H1 (cell line): ENCODE results near the gene POLR1C. TPM values are rescaled to one million over a fixed set of nuclear protein-coding genes. Genes with fewer than 3 reads are reported as not detected.

Experiments used
- CTCF ChIA-PET: fragments of 300-600 bp; sonication (Branson Sonifier 250); formaldehyde crosslinking; loops from one replicate; lab custom pipeline; 2021; ENCODE audit not compliant: partially characterized antibody; lab: Charles Lee
- POLR2A ChIA-PET: fragments of 300-600 bp; sonication (Branson Sonifier 250); formaldehyde crosslinking; loops from one replicate; lab custom pipeline; 2021; ENCODE audit warnings: inconsistent platforms; ENCODE audit not compliant: partially characterized antibody; lab: Charles Lee
- DNase-seq, 2 experiments: peaks; one replicate each; pipeline versions ENCODE4 v3.0.0 to v3.0.0-alpha.2; 2010 to 2022; ENCODE audit warnings: low spot score in 2 of 2, low read depth in 1 of 2, mixed read lengths in 1 of 2
- FAIRE-seq: peaks from 2 replicates; lab custom pipeline; 2011; peaks lifted over from hg19 to GRCh38; lab: Jason Lieb, UNC
- H2AFZ ChIP-seq: 2 replicates; pipeline ENCODE4 v1.8.1; 2012; ENCODE audit warnings: low read length, inconsistent platforms
- H2AK5ac ChIP-seq: 2 replicates; pipeline ENCODE4 v1.6.1; 2013; ENCODE audit warnings: low read depth, low read length
- H2BK120ac ChIP-seq: replicated peaks from 2 replicates; pipeline ENCODE3; 2013; ENCODE audit warnings: low read depth, low read length, inconsistent platforms
- H2BK12ac ChIP-seq: 2 replicates; pipeline ENCODE4 v1.6.1; 2013; ENCODE audit warnings: low read depth, low read length
- H2BK15ac ChIP-seq: 2 replicates; pipeline ENCODE4 v1.6.1; 2013; ENCODE audit warnings: low read length
- H2BK20ac ChIP-seq: 2 replicates; pipeline ENCODE4 v1.6.1; 2013; ENCODE audit warnings: low read length
- H2BK5ac ChIP-seq: 2 replicates; pipeline ENCODE4 v1.6.1; 2013; ENCODE audit warnings: low read depth, low read length
- H3K14ac ChIP-seq: 2 replicates; pipeline ENCODE4 v1.6.1; 2013; ENCODE audit warnings: inconsistent platforms; ENCODE audit not compliant: insufficient read length
- H3K18ac ChIP-seq: 2 replicates; pipeline ENCODE4 v1.6.1; 2013; ENCODE audit warnings: low read length; ENCODE audit errors: extremely low read depth
- H3K23ac ChIP-seq: 2 replicates; pipeline ENCODE4 v1.6.1; 2013; ENCODE audit warnings: inconsistent platforms; ENCODE audit not compliant: insufficient read length
- H3K23me2 ChIP-seq: 2 replicates; pipeline ENCODE4 v1.6.1; 2013; ENCODE audit warnings: low read depth, low read length
- H3K27ac ChIP-seq: 2 replicates; pipeline ENCODE4 v1.6.1; 2011; ENCODE audit warnings: low read depth, low read length, inconsistent platforms
- H3K27me3 ChIP-seq, 4 experiments: replicated peaks in 1 of 4; 1 replicate in 1 of 4; 2 replicates in 3 of 4; pipeline versions ENCODE4 v1.6.1 to v1.8.1; 2011 to 2013; ENCODE audit warnings: low read length in 3 of 4, mild to moderate bottlenecking in 3 of 4, inconsistent platforms in 2 of 4, mixed read lengths in 2 of 4, moderate library complexity in 1 of 4; ENCODE audit not compliant: control insufficient read depth in 3 of 4, insufficient read depth in 3 of 4; ENCODE audit errors: extremely low read depth in 1 of 4
- H3K36me3 ChIP-seq, 4 experiments: 2 replicates each; pipeline versions ENCODE4 v1.6.1 to v1.8.1; 2011 to 2013; ENCODE audit warnings: mild to moderate bottlenecking in 4 of 4, low read length in 3 of 4, moderate library complexity in 2 of 4, control low read depth in 1 of 4, inconsistent platforms in 1 of 4; ENCODE audit not compliant: insufficient read depth in 4 of 4, control insufficient read depth in 2 of 4
- H3K4ac ChIP-seq: replicated peaks from 2 replicates; pipeline ENCODE3; 2013; ENCODE audit warnings: low read length, low read depth, mixed read lengths, inconsistent platforms; ENCODE audit not compliant: insufficient read length
- H3K4me1 ChIP-seq, 4 experiments: replicated peaks in 1 of 4; 1 replicate in 1 of 4; 2 replicates in 3 of 4; pipeline versions ENCODE4 v1.6.1 to v1.8.1; 2011 to 2013; ENCODE audit warnings: low read length in 3 of 4, inconsistent platforms in 2 of 4, mixed read lengths in 1 of 4; ENCODE audit not compliant: insufficient read depth in 4 of 4, control insufficient read depth in 3 of 4
- H3K4me2 ChIP-seq, 2 experiments: 2 replicates each; pipeline versions ENCODE4 v1.6.1 to v1.8.1; 2011 to 2013; ENCODE audit warnings: low read depth in 2 of 2, low read length in 2 of 2, control low read depth in 1 of 2, inconsistent platforms in 1 of 2, mild to moderate bottlenecking in 1 of 2; ENCODE audit not compliant: insufficient read depth in 1 of 2
- H3K4me3 ChIP-seq, 4 experiments: fragments of 200-600, 300-600 bp in 1 of 4; sonication (generic), shearing (Covaris generic), sonication (Bioruptor Twin) in 1 of 4; 2 replicates each; pipeline versions ENCODE4 v1.5.1 to v1.8.1; 2011 to 2016; ENCODE audit warnings: low read length in 4 of 4, low read depth in 3 of 4, control low read depth in 2 of 4, inconsistent platforms in 2 of 4, mild to moderate bottlenecking in 2 of 4, mixed read lengths in 1 of 4, moderate library complexity in 1 of 4; ENCODE audit not compliant: insufficient read depth in 2 of 4; ENCODE audit errors: extremely low read depth in 1 of 4
- H3K56ac ChIP-seq: replicated peaks from 2 replicates; pipeline ENCODE3; 2013; ENCODE audit warnings: low read depth, mild to moderate bottlenecking, mixed read lengths, low read length, inconsistent platforms; ENCODE audit not compliant: insufficient read length
- H3K79me1 ChIP-seq: 2 replicates; pipeline ENCODE4 v1.6.1; 2013; ENCODE audit warnings: low read depth, low read length, control low read depth
- H3K79me2 ChIP-seq, 2 experiments: 2 replicates each; pipeline versions ENCODE4 v1.6.1 to v1.8.1; 2012 to 2013; ENCODE audit warnings: low read length in 2 of 2, mild to moderate bottlenecking in 2 of 2, inconsistent platforms in 1 of 2; ENCODE audit not compliant: insufficient read depth in 2 of 2, control insufficient read depth in 1 of 2
- H3K9ac ChIP-seq, 4 experiments: replicated peaks in 1 of 4; 1 replicate in 1 of 4; 2 replicates in 3 of 4; pipeline versions ENCODE4 v1.6.1 to v1.8.1; 2011 to 2013; ENCODE audit warnings: low read depth in 3 of 4, low read length in 3 of 4, control low read depth in 2 of 4, mild to moderate bottlenecking in 2 of 4, moderate library complexity in 2 of 4, inconsistent platforms in 1 of 4; ENCODE audit errors: extremely low read depth in 1 of 4
- H3K9me3 ChIP-seq, 2 experiments: 2 replicates each; pipeline versions ENCODE4 v1.6.1 to v1.8.1; 2012 to 2013; ENCODE audit warnings: mild to moderate bottlenecking in 2 of 2, moderate library complexity in 2 of 2, control low read depth in 1 of 2, inconsistent platforms in 1 of 2, low read depth in 1 of 2, low read length in 1 of 2, mixed read lengths in 1 of 2; ENCODE audit not compliant: insufficient read depth in 2 of 2
- H4K20me1 ChIP-seq, 2 experiments: replicated peaks in 1 of 2; 2 replicates each; pipeline versions ENCODE3 to v1.8.1; 2011 to 2013; ENCODE audit warnings: inconsistent platforms in 2 of 2, low read length in 2 of 2, mild to moderate bottlenecking in 1 of 2; ENCODE audit not compliant: insufficient read depth in 2 of 2, control insufficient read depth in 1 of 2
- H4K5ac ChIP-seq: 2 replicates; pipeline ENCODE4 v1.6.1; 2013; ENCODE audit warnings: low read length, low read depth, mixed read lengths, inconsistent platforms; ENCODE audit not compliant: insufficient read length
- H4K8ac ChIP-seq: 2 replicates; pipeline ENCODE4 v1.8.0; 2013; ENCODE audit warnings: mild to moderate bottlenecking, moderate library complexity, low read length, inconsistent platforms; ENCODE audit not compliant: insufficient read depth; ENCODE audit errors: extremely low read depth
- H4K91ac ChIP-seq: replicated peaks from 2 replicates; pipeline ENCODE3; 2013; ENCODE audit warnings: low read length, mixed read lengths, inconsistent platforms; ENCODE audit not compliant: insufficient read length
- CBX5 ChIP-seq: fragments of 300-800, 300-1000 bp; sonication (generic); IDR thresholded peaks from 2 replicates; pipeline ENCODE4 v1.7.1; 2016; ENCODE audit warnings: antibody characterized with exemption, low read length, low read depth
- JUND ChIP-seq: IDR thresholded peaks from 2 replicates; pipeline ENCODE4 v1.6.1; 2011; ENCODE audit warnings: mild to moderate bottlenecking, improper control_type of control experiment, low read length
- MAFK ChIP-seq: IDR thresholded peaks from 2 replicates; pipeline ENCODE4 v1.6.1; 2012; ENCODE audit warnings: low read depth, mild to moderate bottlenecking, improper control_type of control experiment, low read length
- RAD21 ChIP-seq, 2 experiments: IDR thresholded peaks in 1 of 2; conservative IDR thresholded peaks in 1 of 2; 2 replicates each; pipeline ENCODE4 v1.6.1; 2011; ENCODE audit warnings: low read depth in 2 of 2, low read length in 2 of 2, improper control_type of control experiment in 1 of 2, inconsistent platforms in 1 of 2, mild to moderate bottlenecking in 1 of 2, moderate library complexity in 1 of 2
- RXRA ChIP-seq: IDR thresholded peaks from 2 replicates; pipeline ENCODE4 v1.6.1; 2011; ENCODE audit warnings: low read depth, mild to moderate bottlenecking, low read length, moderate library complexity; ENCODE audit not compliant: insufficient read depth
- TBP ChIP-seq: IDR thresholded peaks from 2 replicates; pipeline ENCODE4 v1.6.1; 2011; ENCODE audit warnings: low read depth, low read length, improper control_type of control experiment
- WGBS, 2 experiments: shearing (Covaris generic) in 1 of 2; methylation state at CpG; one replicate each; pipeline versions ENCODE4 v1.1.6 to v1.1.7; 2013 to 2015; ENCODE audit warnings: low lambda C conversion rate in 2 of 2, mixed read lengths in 2 of 2, inconsistent platforms in 1 of 2, low coverage in 1 of 2, missing lambda C conversion rate in 1 of 2; ENCODE audit not compliant: insufficient replicate concordance in 2 of 2, insufficient coverage in 1 of 2, insufficient read length in 1 of 2; ENCODE audit errors: extremely low coverage in 1 of 2, missing lambda C conversion rate in 1 of 2; 5-methylcytosine and 5-hydroxymethylcytosine counted together
- long read RNA-seq, 2 experiments: library from RNA in 1 of 2; library from capped mRNA in 1 of 2; stranded (forward); transcript quantifications; one replicate each; pipeline ENCODE4 v2.0.0, GENCODE V29; 2021; ENCODE audit warnings: inconsistent platforms in 1 of 2
- polyA minus RNA-seq, 3 experiments: library from RNA; depleted of rRNA, polyadenylated mRNA; stranded (reverse); fragments of >200 nt; gene quantifications; 1 replicate in 2 of 3; 2 replicates in 1 of 3; pipeline ENCODE4 v1.2.3, GENCODE V29; 2011
- polyA plus RNA-seq, 7 experiments: library from polyadenylated mRNA; depleted of rRNA in 3 of 7; stranded (reverse) in 5 of 7; unstranded in 2 of 7; fragments of >200 nt in 5 of 7; fragments of 200-250 nt in 2 of 7; gene quantifications; 1 replicate in 5 of 7; 2 replicates in 1 of 7; 4 replicates in 1 of 7; pipeline versions ENCODE4 v1.2.1 to v1.2.3, GENCODE V29; 2011 to 2013; ENCODE audit warnings: missing spikeins in 2 of 7, mixed read lengths in 2 of 7
- total RNA-seq: library from RNA; stranded (reverse); fragmentation: NEBNext Ultra II Directional; extraction: Animal tissue kit (Norgen Biotek cat#: 25700); gene quantifications from 2 replicates; pipeline ENCODE4 v1.2.1, GENCODE V29; 2021
- TF ChIP-seq, protein P1 (sequence below): IDR thresholded peaks from 2 replicates; pipeline ENCODE4 v1.6.1; 2012; ENCODE audit warnings: inconsistent platforms

The POLR1C gene
- total RNA-seq (46.9 and 49.6 TPM in 2 replicates), polyA plus RNA-seq (2011; rRNA removed) (30.0 and 42.9 TPM in 2 replicates), polyA minus RNA-seq (2011; rRNA and poly(A)+ RNA removed) (65.4 and 67.9 TPM in 2 replicates)
- 54.2 TPM for polyA plus RNA-seq (2011; cell fraction: cytosol; rRNA removed)
- polyA plus RNA-seq (2011; cell fraction: nucleus; rRNA removed), result 51.8 TPM
- polyA plus RNA-seq (2012, experiment 1 of 2), result 54.6 to 78.8 TPM (median 68.8 TPM) in 4 replicates
- 25.7 TPM for polyA plus RNA-seq (2012, experiment 2 of 2)
- polyA plus RNA-seq (2013, experiment 1 of 2), result 31.6 TPM
- polyA plus RNA-seq (2013, experiment 2 of 2), result 28.6 TPM
- 16.7 TPM for polyA minus RNA-seq (2011; cell fraction: cytosol; rRNA and poly(A)+ RNA removed)
- 23.0 TPM for polyA minus RNA-seq (2011; cell fraction: nucleus; rRNA and poly(A)+ RNA removed)
- long read RNA-seq, experiment 1, transcript POLR1C-203 (9 exons, 1,355 nt), result major isoform, 13 of 21 reads
- long read RNA-seq, experiment 1, partial matches to known transcripts, result 4 of 21 reads
- long read RNA-seq, experiment 1, other reads (novel, unspliced or antisense), result 3 of 21 reads
- long read RNA-seq, experiment 2, transcript POLR1C-203 (9 exons, 1,355 nt), result major isoform, 143 of 174 reads
- long read RNA-seq, experiment 2, partial matches to known transcripts, result 3 of 174 reads
- long read RNA-seq, experiment 2, other reads (novel, unspliced or antisense), result 22 of 174 reads

DNA sequence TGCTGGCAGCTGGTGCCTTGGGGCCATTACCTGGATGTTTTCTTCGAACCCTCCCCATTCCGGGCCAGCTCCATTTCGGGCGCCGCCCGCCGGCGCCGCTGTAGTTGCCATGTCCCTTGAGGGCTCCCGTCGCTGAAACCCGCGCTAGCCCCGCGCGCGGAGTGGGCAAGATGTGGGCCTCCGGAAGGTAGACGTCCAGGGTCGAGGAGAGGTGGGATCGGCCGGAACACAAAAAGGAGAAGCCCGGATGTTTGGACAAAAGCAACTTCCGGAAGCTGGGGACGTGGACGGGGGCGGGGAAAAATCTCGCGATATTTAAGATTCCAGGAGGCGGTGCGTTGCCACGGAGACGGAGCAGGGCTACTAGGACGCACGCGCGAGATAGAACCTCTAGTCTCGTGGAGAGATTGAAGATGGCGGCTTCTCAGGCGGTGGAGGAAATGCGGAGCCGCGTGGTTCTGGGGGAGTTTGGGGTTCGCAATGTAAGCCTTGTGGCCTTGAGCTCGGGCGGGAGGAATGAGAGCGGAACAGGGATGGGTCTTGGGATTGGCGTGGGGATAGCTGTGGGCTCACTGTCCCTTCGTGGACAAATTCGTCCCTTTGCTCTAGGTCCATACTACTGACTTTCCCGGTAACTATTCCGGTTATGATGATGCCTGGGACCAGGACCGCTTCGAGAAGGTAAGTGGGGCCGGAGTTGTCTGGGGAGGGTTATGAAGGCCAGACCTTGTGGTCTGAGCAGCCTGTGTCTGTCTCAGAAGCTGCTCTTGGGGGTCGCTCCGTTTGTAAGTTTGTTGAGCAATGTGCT, at the start of gene POLR1C, which contains the start of gene YIPF3:
Gene POLR1C, plus strand, starts transcription at position 393 of the 808 bp plus-strand sequence. Its CDS starts 21 bp downstream, at position 414.
Gene YIPF3, minus strand, starts transcription at position 230 of the 808 bp plus-strand sequence. Its CDS starts 119 bp downstream, at position 111.
- peaks cover 12% of the 10 kb centered on the region for H3K79me1 ChIP-seq
- H3K9me3 ChIP-seq, result no peaks in the 10 kb centered on the region
- H4K91ac ChIP-seq, result peak within 1 kb of the TSS; percentile 91
- 1% methylated on average over 57 of the region's 57 CpGs; no CpG with 5 or more reads in 1 of the 2 experiments for WGBS, 2 experiments
- peaks cover 19 to 42% of the 10 kb centered on the region in 2 experiments for H3K79me2 ChIP-seq
- no peaks in the 10 kb centered on the region for H3K27me3 ChIP-seq
- H3K23me2 ChIP-seq, result peaks cover 9% of the 10 kb centered on the region
- H3K18ac ChIP-seq, result peak within 1 kb of the TSS; percentile 60
- peaks cover 38 to 61% (median 48%) of the 10 kb centered on the region in 4 experiments for H3K36me3 ChIP-seq
- DNase-seq (peak; percentile 91 to 95), FAIRE-seq (peak; percentile 39)
- peaks cover 4 to 17% (median 8%) of the 10 kb centered on the region in 4 experiments; a peak in 6 of 7 replicates for H3K4me1 ChIP-seq
- H2BK5ac ChIP-seq, result peak within 1 kb of the TSS; percentile 91
- peak within 1 kb of the TSS; percentile 52 for H2BK12ac ChIP-seq
- H3K56ac ChIP-seq, result peak within 1 kb of the TSS; percentile 24
- peak within 1 kb of the TSS; percentile 93 to 98 (median 98) for H3K9ac ChIP-seq
- H2BK20ac ChIP-seq, result no peak within 1 kb of the TSS
- peak within 1 kb of the TSS; percentile 9; the same call in 1 of the 2 replicates for H2BK15ac ChIP-seq
- peak within 1 kb of the TSS; percentile 7 for H3K4ac ChIP-seq
- peak within 1 kb of the TSS; percentile 96 for H2AFZ ChIP-seq
- H2BK120ac ChIP-seq, result no peak within 1 kb of the TSS
- peaks cover 4 to 8% of the 10 kb centered on the region in 2 experiments for H4K20me1 ChIP-seq
- H4K8ac ChIP-seq, result peak within 1 kb of the TSS; percentile 90; the same call in 1 of the 2 replicates
- ChIA-PET CTCF (interaction anchor here (0.7 to 3.8 kb wide), 5 partner anchors 10 to 203 kb away, joined by 3 to 19 read pairs (median 3); no protein-coding TSS in a partner anchor), POLR2A (interaction anchor here (0.7 to 12.4 kb wide), 20 partner anchors 10 to 269 kb away, joined by 3 to 147 read pairs (median 4); partner anchors contain the start of genes GTPBP2, LRRC73, MAD2L1BP and POLH)
- H3K27ac ChIP-seq, result peak within 1 kb of the TSS; percentile 82
- H2AK5ac ChIP-seq, result peak within 1 kb of the TSS; percentile 17; the same call in 1 of the 2 replicates
- peak within 1 kb of the TSS; percentile 86 to 100 (median 96) for H3K4me3 ChIP-seq
- no peak within 1 kb of the TSS for H3K23ac ChIP-seq
- H3K4me2 ChIP-seq, result peak within 1 kb of the TSS; percentile 58 to 95
- peak within 1 kb of the TSS; percentile 49 for H4K5ac ChIP-seq
- H3K14ac ChIP-seq, result no peak within 1 kb of the TSS
- TF ChIP-seq JUND, result no peak
- no peak for TF ChIP-seq MAFK
- TF ChIP-seq, protein P1, sequence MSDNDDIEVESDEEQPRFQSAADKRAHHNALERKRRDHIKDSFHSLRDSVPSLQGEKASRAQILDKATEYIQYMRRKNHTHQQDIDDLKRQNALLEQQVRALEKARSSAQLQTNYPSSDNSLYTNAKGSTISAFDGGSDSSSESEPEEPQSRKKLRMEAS, result peak; percentile 87
- no peak for TF ChIP-seq CBX5
- TF ChIP-seq RXRA, result no peak
- no peak for TF ChIP-seq RAD21 (IDR thresholded peaks at IDR 0.05 in 1 of 2, conservative IDR thresholded peaks at IDR 0.05 in 1 of 2; ENCODE audit: low read depth in 2 of 2, low read length in 2 of 2)
- peak; percentile 88 for TF ChIP-seq TBP
